Common myeloid progenitor, CD34-positive (primary cell): ENCODE data around the gene ABCD1.
"Not testable (repeated sequence)": the region's sequence is repeated elsewhere in the genome, so short reads cannot be mapped to it uniquely, and the experiment has no call there.

ENCODE experiments used
- CTCF ChIA-PET: fragments of 350-600 bp; sonication (Branson Sonifier 250); formaldehyde crosslinking; loops from one replicate; lab custom pipeline; 2021; ENCODE audit warnings: antibody characterized with exemption; lab: Charles Lee
- POLR2A ChIA-PET: fragments of 350-600 bp; sonication (Branson Sonifier 250); formaldehyde crosslinking; loops from one replicate; lab custom pipeline; 2021; ENCODE audit warnings: antibody characterized with exemption; lab: Charles Lee
- DNase-seq, 3 donors: peaks; one replicate each; pipeline versions ENCODE4 v3.0.0 to v3.0.0-alpha.2; 2013
- H3K27ac ChIP-seq, 2 experiments: 1 replicate in 1 of 2; 2 replicates in 1 of 2; pipeline ENCODE4 v1.7.0; 2013; ENCODE audit warnings: inconsistent platforms in 2 of 2, low read length in 2 of 2, mild to moderate bottlenecking in 2 of 2, low read depth in 1 of 2, moderate library complexity in 1 of 2; ENCODE audit not compliant: severe bottlenecking in 2 of 2, insufficient read depth in 1 of 2, poor library complexity in 1 of 2
- H3K27me3 ChIP-seq, 5 experiments: replicated peaks in 2 of 5; 1 replicate in 3 of 5; 2 replicates in 2 of 5; pipeline versions ENCODE4 v1.6.1 to v1.7.0; 2013; ENCODE audit warnings: low read length in 4 of 5, mild to moderate bottlenecking in 2 of 5, moderate library complexity in 2 of 5, inconsistent platforms in 1 of 5; ENCODE audit not compliant: insufficient read depth in 5 of 5, control insufficient read depth in 4 of 5
- H3K36me3 ChIP-seq, 4 experiments: 1 replicate in 2 of 4; 2 replicates in 2 of 4; pipeline versions ENCODE4 v1.6.1 to v1.7.0; 2013; ENCODE audit warnings: low read length in 3 of 4, control low read depth in 1 of 4, mild to moderate bottlenecking in 1 of 4; ENCODE audit not compliant: control insufficient read depth in 4 of 4, insufficient read depth in 4 of 4
- H3K4me1 ChIP-seq, 4 experiments: 1 replicate in 3 of 4; 2 replicates in 1 of 4; pipeline versions ENCODE4 v1.6.1 to v1.7.1; 2013; ENCODE audit warnings: low read length in 3 of 4, mild to moderate bottlenecking in 3 of 4, control low read depth in 1 of 4, inconsistent platforms in 1 of 4, moderate library complexity in 1 of 4; ENCODE audit not compliant: control insufficient read depth in 4 of 4, insufficient read depth in 4 of 4; ENCODE audit errors: control extremely low read depth in 1 of 4
- H3K4me3 ChIP-seq, 7 experiments: 1 replicate in 4 of 7; 2 replicates in 3 of 7; pipeline versions ENCODE4 v1.5.1 to v1.7.0; 2013; ENCODE audit warnings: mild to moderate bottlenecking in 7 of 7, low read length in 6 of 7, moderate library complexity in 6 of 7, inconsistent platforms in 2 of 7, low read depth in 2 of 7, control low read depth in 1 of 7; ENCODE audit not compliant: insufficient read depth in 4 of 7, control insufficient read depth in 1 of 7; ENCODE audit errors: extremely low read depth in 1 of 7
- H3K9me3 ChIP-seq, 5 experiments: 1 replicate in 4 of 5; 2 replicates in 1 of 5; pipeline versions ENCODE4 v1.6.1 to v1.7.1; 2013; ENCODE audit warnings: low read length in 4 of 5, mild to moderate bottlenecking in 2 of 5, inconsistent platforms in 1 of 5, low read depth in 1 of 5, moderate library complexity in 1 of 5; ENCODE audit not compliant: control insufficient read depth in 4 of 5, insufficient read depth in 2 of 5; ENCODE audit errors: control extremely low read depth in 1 of 5
- WGBS: methylation state at CpG from one replicate; pipeline ENCODE4 v1.1.5; 2013; ENCODE audit not compliant: insufficient coverage; 5-methylcytosine and 5-hydroxymethylcytosine counted together

Gene ABCD1

DNA sequence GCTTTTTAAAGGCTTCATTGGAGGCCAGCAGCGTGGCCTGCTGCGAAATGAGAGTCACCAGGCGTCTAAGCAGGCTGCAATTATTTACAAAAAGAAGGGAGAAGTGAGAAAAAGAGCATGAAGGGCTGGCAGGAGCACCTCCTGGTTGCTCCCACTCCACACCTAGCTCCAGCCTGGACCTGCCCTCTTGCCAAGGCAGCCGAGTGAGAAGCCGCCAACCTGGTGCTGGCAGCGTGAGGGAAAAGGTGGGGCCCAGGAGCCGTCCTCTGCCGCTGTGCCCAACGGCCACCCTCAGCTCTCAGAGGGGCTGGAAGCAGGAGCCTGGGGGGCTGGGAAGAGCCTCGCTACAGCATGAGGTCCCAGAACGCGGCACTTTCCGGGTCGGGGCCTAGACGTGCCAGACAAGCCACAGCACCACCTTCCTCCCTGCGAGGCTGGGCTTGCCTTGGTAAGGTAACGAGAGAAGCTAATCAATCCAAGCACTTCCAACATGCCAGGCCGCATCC is 20.6 kb upstream of the ABCD1 start:
- DNase-seq = no peak
- Histone ChIP-seq H3K36me3 (peaks cover 0 to 59% (median 11%) of the 10 kb centered on the region in 4 experiments), H3K4me3 (no peak overlapping the region), H3K4me1 (peaks cover 0 to 4% (median 2%) of the 10 kb centered on the region in 4 experiments), H3K27ac (no peak overlapping the region), H3K9me3 (no peaks in the 10 kb centered on the region), H3K27me3 (peaks cover 0 to 22% (median 0%) of the 10 kb centered on the region in 5 experiments)
- ChIA-PET CTCF (interaction anchor here (0.8 to 1.6 kb wide), 2 partner anchors 8 to 19 kb away, joined by 3 to 4 read pairs; no protein-coding TSS in a partner anchor), POLR2A (no interaction called here)
- WGBS = 89% methylated on average over 13 of the region's 18 CpGs

DNA sequence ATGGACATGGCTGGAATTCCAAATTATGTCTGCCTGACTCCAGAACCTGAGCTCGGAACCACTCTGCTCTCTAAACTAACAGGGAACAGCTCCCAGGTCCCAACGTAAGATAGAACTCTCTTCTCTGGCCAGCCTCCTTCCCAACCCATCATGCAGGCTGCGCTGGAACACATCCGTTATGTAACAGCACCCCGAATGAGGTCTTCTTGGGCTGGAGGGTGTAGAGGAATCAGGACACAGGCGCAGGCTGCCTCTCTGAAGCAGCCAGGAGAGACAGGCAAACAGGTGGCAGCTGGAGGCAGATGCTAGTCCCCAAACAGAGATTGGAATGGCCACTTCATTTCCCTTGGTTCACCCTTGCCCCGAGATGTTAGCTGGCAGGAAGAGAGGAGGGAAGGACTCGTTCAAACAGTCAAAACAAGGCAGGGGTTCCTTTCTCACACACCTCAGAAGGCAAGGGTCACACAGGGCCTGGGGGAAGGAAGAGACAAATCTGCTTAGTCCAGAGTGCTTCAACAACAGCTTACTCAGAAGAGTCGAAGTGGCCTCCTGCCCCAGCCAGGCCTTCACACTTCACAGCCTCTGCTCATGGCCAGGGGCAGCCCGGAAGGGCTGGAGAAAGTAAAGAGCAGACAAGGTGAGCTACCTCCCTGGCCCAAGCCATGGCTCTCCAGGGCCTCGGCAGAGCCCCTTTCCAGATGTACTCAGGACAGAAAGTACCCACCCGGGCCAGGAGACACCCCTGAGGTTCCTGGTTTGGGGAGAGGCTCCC is 19.8 kb upstream of the ABCD1 start:
- peaks cover 0 to 63% (median 12%) of the 10 kb centered on the region in 4 experiments for H3K36me3 ChIP-seq

DNA sequence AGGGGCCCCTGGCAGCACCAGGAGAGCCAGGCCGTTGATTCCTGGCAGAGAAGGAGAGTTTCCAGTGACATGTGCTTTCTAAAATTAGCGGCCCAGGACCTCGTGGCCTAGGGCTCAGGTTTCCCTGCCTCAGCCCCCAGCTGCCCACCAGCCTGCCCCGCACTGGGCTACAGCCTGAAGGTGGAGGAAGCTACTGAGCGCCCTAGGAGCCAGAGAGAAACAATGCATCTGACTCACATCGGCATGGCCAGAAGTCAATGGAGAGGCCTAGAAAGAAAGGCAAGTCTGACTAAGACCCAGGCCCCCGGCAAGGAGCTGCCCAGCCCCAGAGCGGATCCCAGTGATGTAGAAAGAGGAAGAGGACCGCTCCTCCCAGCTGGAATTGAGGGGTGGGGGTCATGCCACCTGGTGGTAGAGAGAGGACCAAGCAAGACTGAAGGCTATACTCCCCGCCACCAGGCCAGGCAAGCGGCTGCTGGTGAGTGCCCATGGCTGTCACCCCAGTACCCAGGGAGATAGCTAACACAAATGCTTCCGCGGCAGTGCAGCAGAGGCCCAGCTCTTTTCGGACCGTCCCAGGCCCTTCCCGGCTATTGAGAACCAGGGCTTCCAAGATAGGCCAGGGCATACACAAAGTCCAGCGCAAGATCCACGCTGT is 19.1 kb upstream of the ABCD1 start:
- H3K9me3 ChIP-seq, POLR2A ChIA-PET, H3K4me1 ChIP-seq, H3K27ac ChIP-seq, H3K4me3 ChIP-seq, DNase-seq: not testable (repeated sequence)
- 90% methylated on average over 17 of the region's 18 CpGs for WGBS
- CTCF ChIA-PET = interaction anchor here (0.6 kb wide), 1 partner anchor 38 kb away, joined by 3 read pairs; no protein-coding TSS in a partner anchor
- H3K27me3 ChIP-seq = peaks cover 0 to 26% (median 0%) of the 10 kb centered on the region in 5 experiments
- H3K36me3 ChIP-seq = peaks cover 0 to 67% (median 13%) of the 10 kb centered on the region in 4 experiments

More for the DNA sequence above, 19.8 kb upstream of the ABCD1 start:
- H3K4me1 ChIP-seq, POLR2A ChIA-PET, H3K27ac ChIP-seq, H3K4me3 ChIP-seq, DNase-seq, H3K9me3 ChIP-seq: not testable (repeated sequence)
- WGBS = 73% methylated on average over 6 of the region's 12 CpGs
- CTCF ChIA-PET = interaction anchor here (0.8 kb wide), 1 partner anchor 20 kb away, joined by 4 read pairs; no protein-coding TSS in a partner anchor
- peaks cover 0 to 22% (median 0%) of the 10 kb centered on the region in 5 experiments for H3K27me3 ChIP-seq

DNA sequence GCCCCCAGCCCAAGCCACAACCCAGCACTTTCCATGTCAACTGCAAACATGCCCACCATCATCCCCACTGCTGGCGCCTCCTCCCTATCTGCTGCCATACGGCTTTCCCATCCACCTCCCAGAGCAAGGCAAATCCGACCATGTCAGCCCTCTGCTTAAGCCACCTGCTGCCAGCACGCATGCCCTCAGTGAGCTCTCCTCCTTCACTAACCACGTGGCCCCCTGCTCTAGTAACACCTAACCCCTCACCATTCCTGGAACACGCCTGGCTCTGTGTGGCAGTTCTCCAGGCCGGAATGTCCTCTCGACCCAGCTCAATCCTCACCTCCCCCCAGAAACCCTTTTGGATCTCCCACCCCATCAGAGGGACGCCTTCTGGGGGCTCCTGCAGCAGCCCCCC is 17.9 kb upstream of the ABCD1 start:
- no peak for DNase-seq
- no peak overlapping the region for H3K4me3 ChIP-seq
- H3K27me3 ChIP-seq = peaks cover 0 to 27% (median 0%) of the 10 kb centered on the region in 5 experiments
- ChIA-PET POLR2A (no interaction called here), CTCF (interaction anchor here (1.2 to 1.9 kb wide), 3 partner anchors 12 to 153 kb away, joined by 4 to 6 read pairs (median 4); no protein-coding TSS in a partner anchor)
- 83% methylated on average over 5 of the region's 9 CpGs for WGBS
- H3K9me3 ChIP-seq = no peaks in the 10 kb centered on the region
- peaks cover 0 to 4% (median 2%) of the 10 kb centered on the region in 4 experiments for H3K4me1 ChIP-seq
- H3K27ac ChIP-seq = no peak overlapping the region
- H3K36me3 ChIP-seq = peaks cover 0 to 59% (median 13%) of the 10 kb centered on the region in 4 experiments

DNA sequence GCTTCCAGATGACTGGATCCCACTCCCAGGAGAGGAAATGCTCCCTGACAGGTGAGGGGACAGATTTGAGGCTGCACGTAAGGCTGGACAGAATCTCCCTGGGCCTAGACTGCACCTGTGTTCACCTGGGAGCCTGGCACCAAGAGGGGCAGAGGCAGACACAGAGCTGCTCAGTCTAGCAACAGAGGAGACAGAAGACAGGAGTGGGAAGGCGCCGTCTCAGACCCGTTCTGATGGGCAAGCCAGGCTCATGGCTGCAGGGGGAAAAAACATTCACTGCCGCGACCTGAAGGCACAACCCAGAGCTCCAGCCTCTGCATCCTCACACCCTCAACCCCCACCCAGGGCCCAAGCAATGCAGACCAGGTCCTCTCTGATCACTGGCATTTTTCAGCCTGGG is 17.2 kb upstream of the ABCD1 start:
- no peak for DNase-seq
- Histone ChIP-seq H3K36me3 (peaks cover 0 to 57% (median 9%) of the 10 kb centered on the region in 4 experiments), H3K27me3 (peaks cover 0 to 26% (median 0%) of the 10 kb centered on the region in 5 experiments), H3K27ac (no peak overlapping the region), H3K9me3 (no peaks in the 10 kb centered on the region), H3K4me1 (peaks cover 0 to 4% (median 2%) of the 10 kb centered on the region in 4 experiments), H3K4me3 (no peak overlapping the region)
- POLR2A ChIA-PET = no interaction called here
- CTCF ChIA-PET = interaction anchor here (1.2 to 1.9 kb wide), 5 partner anchors 12 to 168 kb away, joined by 4 to 8 read pairs (median 6); no protein-coding TSS in a partner anchor
- 95% methylated on average over 4 of the region's 6 CpGs for WGBS

DNA sequence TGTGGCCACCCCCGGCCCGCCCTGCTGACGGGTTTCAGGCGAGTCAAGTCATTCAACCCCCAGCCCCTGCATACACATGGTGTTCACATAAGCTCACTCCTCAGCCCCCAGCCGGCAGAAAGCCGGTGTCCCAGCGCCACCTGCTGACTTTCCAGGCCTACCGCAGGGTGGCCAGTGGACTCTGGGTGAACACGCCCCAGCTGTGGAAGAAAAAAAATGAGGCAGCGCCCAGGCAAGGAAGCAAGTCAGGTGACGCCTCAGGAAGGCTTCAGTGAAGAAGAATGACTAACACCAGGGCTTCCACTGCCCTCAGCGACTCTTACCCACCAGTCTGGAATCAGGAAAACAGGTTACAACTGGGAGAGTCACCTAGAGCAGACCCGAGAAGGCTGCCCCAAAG is 16.2 kb upstream of the ABCD1 start:
- peak; percentile 63 to 83 (median 80) for DNase-seq
- peaks cover 0 to 53% (median 10%) of the 10 kb centered on the region in 4 experiments for H3K36me3 ChIP-seq
- peaks cover 0 to 4% (median 2%) of the 10 kb centered on the region in 4 experiments for H3K4me1 ChIP-seq
- no peak overlapping the region for H3K4me3 ChIP-seq
- CTCF ChIA-PET = interaction anchor here (1.1 to 3.0 kb wide), 10 partner anchors 11 to 761 kb away, joined by 3 to 14 read pairs (median 4); no protein-coding TSS in a partner anchor
- no peaks in the 10 kb centered on the region for H3K9me3 ChIP-seq
- peaks cover 0 to 26% (median 0%) of the 10 kb centered on the region in 5 experiments for H3K27me3 ChIP-seq
- whole genome bisulfite sequencing = 29% methylated on average over 12 of the region's 13 CpGs
- POLR2A ChIA-PET = interaction anchor here (0.9 kb wide), 1 partner anchor 12 kb away, joined by 3 read pairs; no protein-coding TSS in a partner anchor
- no peak overlapping the region for H3K27ac ChIP-seq
